Right lobe of liver (tissue), 6 donors: Measurements from ENCODE around the gene PROX1. TPM values are rescaled to one million over a fixed set of nuclear protein-coding genes. Genes with fewer than 3 reads are reported as not detected.

Experiments
- ATAC-seq, 4 donors: fragments of 200-7000 bp; cut with Tn5 transposase; one replicate each; pipeline ENCODE4 v1.9.1; 2020; ENCODE audit warnings: mild to moderate bottlenecking in 4 of 4, moderate library complexity in 4 of 4
- DNase-seq, 3 donors: peaks; one replicate each; pipeline ENCODE4 v3.0.0-alpha.2; 2020
- H3K27ac ChIP-seq, 3 donors: fragments of 200-600 bp; one replicate each; pipeline ENCODE4 v1.8.0; 2022
- H3K27me3 ChIP-seq, 2 donors: fragments of 200-600 bp; one replicate each; pipeline ENCODE4 v1.8.0; 2022
- H3K36me3 ChIP-seq, 4 donors: fragments of 200-600 bp; sonication (generic) in 1 of 4; one replicate each; pipeline versions ENCODE4 v1.5.1 to v1.8.0; 2017 to 2022; ENCODE audit warnings: control low read depth in 1 of 4
- H3K4me1 ChIP-seq, 4 donors: fragments of 200-600 bp; sonication (generic) in 1 of 4; one replicate each; pipeline versions ENCODE4 v1.5.1 to v1.8.0; 2017 to 2022; ENCODE audit warnings: control low read depth in 1 of 4
- H3K4me3 ChIP-seq, 3 donors: fragments of 200-600 bp; one replicate each; pipeline ENCODE4 v1.8.0; 2022
- H3K9me3 ChIP-seq, 4 donors: fragments of 200-600 bp; sonication (generic) in 1 of 4; one replicate each; pipeline versions ENCODE4 v1.5.1 to v1.8.0; 2017 to 2022; ENCODE audit warnings: control low read depth in 1 of 4
- CTCF ChIP-seq, 4 donors: fragments of 200-600 bp in 3 of 4; fragments of 450-650 bp in 1 of 4; IDR thresholded peaks; one replicate each; pipeline versions ENCODE4 v1.5.1 to v1.8.0; 2016 to 2022; ENCODE audit warnings: antibody characterized with exemption in 4 of 4, mild to moderate bottlenecking in 2 of 4
- POLR2A ChIP-seq: fragments of 450-650 bp; IDR thresholded peaks from one replicate; pipeline ENCODE4 v1.6.1; 2017; ENCODE audit warnings: antibody characterized with exemption, mild to moderate bottlenecking
- WGBS: methylation state at CpG from one replicate; pipeline ENCODE4 v1.1.6; 2018; ENCODE audit warnings: low coverage, low lambda C conversion rate; ENCODE audit not compliant: insufficient coverage; ENCODE audit errors: missing lambda C conversion rate; 5-methylcytosine and 5-hydroxymethylcytosine counted together
- intact Hi-C, 2 donors: fragments of 100-400 bp; cut with DNase I; formaldehyde crosslinking; loops; one replicate each; pipeline versions ENCODE4 v1.11.2 to v1.14.1; 2022
- total RNA-seq, 6 experiments: library from RNA; depleted of rRNA in 2 of 6; stranded (reverse); fragments of >200 nt in 2 of 6; fragmentation: NEBNext Ultra II Directional in 3 of 6; extraction: Animal tissue kit (Norgen Biotek cat#: 25700) in 3 of 6; gene quantifications; one replicate each; pipeline versions ENCODE4 v1.1.0 to v1.2.4, GENCODE V29; 2016 to 2023
- donor health status: DM: no; HTN: yes; CAD: no.
- donor health status: DM: no; HTN: no; CAD: no.
- donor health status: DM: no; HTN: no; CAD: no.
- donor health status: DM: no; HTN: yes; CAD: no.
- donor health status: DM: no; HTN: yes; CAD: no.

The PROX1 gene
- total RNA-seq, 6 experiments from 2014 or later = 79.6 to 186 (median 164) TPM

GRCh38 chr1:213997038-213997771, 9.4 kb downstream of the PROX1 start:
- 65% methylated on average over 18 of the region's 24 CpGs for WGBS
- no peaks in the 10 kb centered on the region for H3K27me3 ChIP-seq
- intact Hi-C loops = no loop called here
- TF ChIP-seq POLR2A (no peak), CTCF (IDR thresholded peaks at IDR 0.05) (no peak)
- peaks cover 0 to 66% (median 7%) of the 10 kb centered on the region in 4 donors for H3K4me1 ChIP-seq
- peaks cover 0 to 32% (median 15%) of the 10 kb centered on the region in 4 donors for H3K36me3 ChIP-seq
- DNase-seq (peak in 1 of 3 donors; percentile 50), ATAC-seq (peak; percentile 21 to 70 (median 56))
- H3K27ac ChIP-seq = peak overlapping the region in 1 of 3 donors; percentile 37
- H3K4me3 ChIP-seq = no peak overlapping the region
- H3K9me3 ChIP-seq = no peaks in the 10 kb centered on the region

GRCh38 chr1:213997772-213998107, 10.0 kb downstream of the PROX1 start:
- TF ChIP-seq CTCF (IDR thresholded peaks at IDR 0.05) = no peak
- no peak for TF ChIP-seq POLR2A
- ATAC-seq (peak; percentile 15 to 60 (median 30)), DNase-seq (no peak)
- intact Hi-C loops = no loop called here
- H3K4me1 ChIP-seq = peaks cover 0 to 71% (median 10%) of the 10 kb centered on the region in 4 donors
- H3K36me3 ChIP-seq = peaks cover 0 to 32% (median 15%) of the 10 kb centered on the region in 4 donors
- H3K27me3 ChIP-seq = no peaks in the 10 kb centered on the region
- peak overlapping the region in 1 of 3 donors; percentile 37 for H3K27ac ChIP-seq
- H3K9me3 ChIP-seq = no peaks in the 10 kb centered on the region
- WGBS = 97% methylated on average over 9 of the region's 13 CpGs
- no peak overlapping the region for H3K4me3 ChIP-seq

GRCh38 chr1:213998785-213999184, 11.0 kb downstream of the PROX1 start:
- Histone ChIP-seq H3K4me1 (peaks cover 0 to 71% (median 15%) of the 10 kb centered on the region in 4 donors), H3K4me3 (no peak overlapping the region), H3K9me3 (no peaks in the 10 kb centered on the region), H3K27me3 (no peaks in the 10 kb centered on the region), H3K36me3 (peaks cover 0 to 32% (median 15%) of the 10 kb centered on the region in 4 donors), H3K27ac (no peak overlapping the region)
- TF ChIP-seq CTCF (IDR thresholded peaks at IDR 0.05) (no peak), POLR2A (no peak)
- DNase-seq (no peak), ATAC-seq (no peak)
- WGBS = 84% methylated on average over 6 of the region's 6 CpGs
- intact Hi-C loops = no loop called here

- Histone ChIP-seq H3K27ac (no peak overlapping the region), H3K4me3 (no peak overlapping the region), H3K36me3 (peaks cover 0 to 32% (median 15%) of the 10 kb centered on the region in 4 donors), H3K4me1 (peaks cover 0 to 66% (median 15%) of the 10 kb centered on the region in 4 donors), H3K9me3 (no peaks in the 10 kb centered on the region), H3K27me3 (no peaks in the 10 kb centered on the region)
- TF ChIP-seq CTCF (IDR thresholded peaks at IDR 0.05) (no peak), POLR2A (peak; percentile 2)
- DNase-seq (no peak), ATAC-seq (no peak)
- intact Hi-C loops = no loop called here
- 39% methylated on average over 2 of the region's 2 CpGs for WGBS
These were observed 12.0 kb downstream of the PROX1 start for GRCh38 chr1:213999732-214000131.
